Sigmoid colon (tissue), 3 donors: ENCODE results near the gene PRDM5.

Experiments used
- POLR2A ChIP-seq, 2 donors: fragments of 450-650 bp; IDR thresholded peaks; one replicate each; pipeline ENCODE4 v1.6.1; 2016; ENCODE audit warnings: antibody characterized with exemption in 2 of 2, mild to moderate bottlenecking in 2 of 2, moderate library complexity in 2 of 2
- TF ChIP-seq, protein P1 (sequence below), 4 experiments: fragments of 450-650 bp in 3 of 4; fragments of 200-600 bp in 1 of 4; IDR thresholded peaks; one replicate each; pipeline ENCODE4 v1.5.1; 2016 to 2019; ENCODE audit warnings: antibody characterized with exemption in 4 of 4, mild to moderate bottlenecking in 3 of 4, moderate library complexity in 2 of 4

DNA sequence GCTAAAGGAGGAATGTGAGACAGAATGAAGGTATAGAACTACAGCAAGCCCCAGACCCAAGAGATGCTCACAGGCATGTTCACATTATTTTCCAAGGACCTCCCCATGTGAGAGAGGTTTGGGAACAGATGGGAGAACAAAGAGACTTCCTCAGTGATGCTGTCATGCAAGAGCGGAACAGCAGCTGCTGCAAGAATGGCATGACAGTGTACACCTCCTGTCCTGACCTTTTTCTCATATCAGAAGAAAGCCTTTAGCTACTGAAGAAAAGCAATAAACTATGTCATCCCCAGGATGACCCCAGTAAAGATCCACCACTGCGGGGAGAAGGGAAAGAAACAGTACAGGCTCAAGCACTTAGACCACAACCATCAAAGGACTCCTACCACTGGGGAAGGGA lies 7.2 kb downstream of the PRDM5 start:
- TF ChIP-seq POLR2A (IDR thresholded peaks at IDR 0.05) = no peak
- TF ChIP-seq, protein P1, sequence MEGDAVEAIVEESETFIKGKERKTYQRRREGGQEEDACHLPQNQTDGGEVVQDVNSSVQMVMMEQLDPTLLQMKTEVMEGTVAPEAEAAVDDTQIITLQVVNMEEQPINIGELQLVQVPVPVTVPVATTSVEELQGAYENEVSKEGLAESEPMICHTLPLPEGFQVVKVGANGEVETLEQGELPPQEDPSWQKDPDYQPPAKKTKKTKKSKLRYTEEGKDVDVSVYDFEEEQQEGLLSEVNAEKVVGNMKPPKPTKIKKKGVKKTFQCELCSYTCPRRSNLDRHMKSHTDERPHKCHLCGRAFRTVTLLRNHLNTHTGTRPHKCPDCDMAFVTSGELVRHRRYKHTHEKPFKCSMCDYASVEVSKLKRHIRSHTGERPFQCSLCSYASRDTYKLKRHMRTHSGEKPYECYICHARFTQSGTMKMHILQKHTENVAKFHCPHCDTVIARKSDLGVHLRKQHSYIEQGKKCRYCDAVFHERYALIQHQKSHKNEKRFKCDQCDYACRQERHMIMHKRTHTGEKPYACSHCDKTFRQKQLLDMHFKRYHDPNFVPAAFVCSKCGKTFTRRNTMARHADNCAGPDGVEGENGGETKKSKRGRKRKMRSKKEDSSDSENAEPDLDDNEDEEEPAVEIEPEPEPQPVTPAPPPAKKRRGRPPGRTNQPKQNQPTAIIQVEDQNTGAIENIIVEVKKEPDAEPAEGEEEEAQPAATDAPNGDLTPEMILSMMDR (IDR thresholded peaks at IDR 0.05) = no peak
